Measurements from ENCODE around the gene DUSP19.

DUSP19 gene

DNA sequence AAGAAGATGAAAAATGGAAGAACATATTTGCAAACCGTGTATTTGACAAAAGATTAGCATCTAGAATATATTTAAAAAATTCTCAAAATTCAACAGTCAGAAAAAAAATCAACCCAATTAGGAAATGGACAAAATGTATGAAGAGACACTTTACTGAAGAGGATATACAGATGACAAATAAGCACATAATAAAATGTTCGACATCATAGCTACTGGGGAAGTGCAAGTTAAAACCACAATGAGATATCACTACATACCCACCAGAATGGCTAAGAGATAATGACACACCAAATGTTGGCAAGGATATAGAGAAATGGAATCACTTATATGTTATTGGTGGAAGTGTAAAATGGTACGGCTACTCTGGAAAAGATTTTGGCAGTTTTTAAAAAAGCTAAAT is 34.0 kb downstream of the DUSP19 start:
- no peaks in the 10 kb centered on the region for H3K36me3 ChIP-seq (ENCODE audit: control insufficient read depth, low read length)
- H3K4me1 ChIP-seq (ENCODE audit: control insufficient read depth, low read length): peaks cover 10% of the 10 kb centered on the region
- no peak overlapping the region for H3K27ac ChIP-seq (ENCODE audit: low read depth, low read length)
- H3K9me2 ChIP-seq (replicated peaks; ENCODE audit: control insufficient read depth, low read length): no peaks in the 10 kb centered on the region
- no peaks in the 10 kb centered on the region for H3K27me3 ChIP-seq (ENCODE audit: control insufficient read depth, low read length)
- no peak overlapping the region for H3K4me3 ChIP-seq (ENCODE audit: low read length)
- no peaks in the 10 kb centered on the region for H4K20me1 ChIP-seq (ENCODE audit: control insufficient read depth, insufficient read depth, low read depth, low read length)
- H3K4me2 ChIP-seq (ENCODE audit: low read length): no peak overlapping the region
- TF ChIP-seq, protein P1, sequence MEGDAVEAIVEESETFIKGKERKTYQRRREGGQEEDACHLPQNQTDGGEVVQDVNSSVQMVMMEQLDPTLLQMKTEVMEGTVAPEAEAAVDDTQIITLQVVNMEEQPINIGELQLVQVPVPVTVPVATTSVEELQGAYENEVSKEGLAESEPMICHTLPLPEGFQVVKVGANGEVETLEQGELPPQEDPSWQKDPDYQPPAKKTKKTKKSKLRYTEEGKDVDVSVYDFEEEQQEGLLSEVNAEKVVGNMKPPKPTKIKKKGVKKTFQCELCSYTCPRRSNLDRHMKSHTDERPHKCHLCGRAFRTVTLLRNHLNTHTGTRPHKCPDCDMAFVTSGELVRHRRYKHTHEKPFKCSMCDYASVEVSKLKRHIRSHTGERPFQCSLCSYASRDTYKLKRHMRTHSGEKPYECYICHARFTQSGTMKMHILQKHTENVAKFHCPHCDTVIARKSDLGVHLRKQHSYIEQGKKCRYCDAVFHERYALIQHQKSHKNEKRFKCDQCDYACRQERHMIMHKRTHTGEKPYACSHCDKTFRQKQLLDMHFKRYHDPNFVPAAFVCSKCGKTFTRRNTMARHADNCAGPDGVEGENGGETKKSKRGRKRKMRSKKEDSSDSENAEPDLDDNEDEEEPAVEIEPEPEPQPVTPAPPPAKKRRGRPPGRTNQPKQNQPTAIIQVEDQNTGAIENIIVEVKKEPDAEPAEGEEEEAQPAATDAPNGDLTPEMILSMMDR (IDR thresholded peaks at IDR 0.05; ENCODE audit: low read depth, low read length, poor library complexity, severe bottlenecking): no peak
- TF ChIP-seq EZH2phosphoT487 (IDR thresholded peaks at IDR 0.05; ENCODE audit: borderline replicate concordance, low read length): no peak
- H3K79me2 ChIP-seq (ENCODE audit: control insufficient read depth, low read length): no peaks in the 10 kb centered on the region
- no peaks in the 10 kb centered on the region for H3F3A ChIP-seq (ENCODE audit: control insufficient read depth, insufficient read depth)
- H3K9me3 ChIP-seq (ENCODE audit: control insufficient read depth, insufficient read depth, low read length): no peaks in the 10 kb centered on the region

DNA sequence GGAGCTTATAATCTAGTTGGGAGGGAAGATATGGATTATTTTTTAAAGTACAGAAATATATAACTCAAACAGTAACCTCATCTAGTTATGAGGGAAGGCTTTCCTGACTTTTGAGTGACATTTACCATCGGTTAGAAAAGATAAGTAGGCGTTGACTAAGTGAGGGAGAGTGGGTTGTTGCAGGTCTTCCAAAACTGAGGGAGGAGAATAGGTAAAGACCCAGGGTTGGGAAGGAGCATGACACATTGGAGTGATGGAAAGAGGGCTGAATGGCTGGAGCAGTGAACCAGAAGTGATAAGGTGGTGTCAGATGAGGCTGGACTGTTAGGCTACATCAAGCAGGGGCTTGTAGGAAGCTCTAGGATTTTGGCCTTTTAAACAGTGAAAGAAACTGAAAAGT is 35.1 kb downstream of the DUSP19 start:
- no peaks in the 10 kb centered on the region for H3K36me3 ChIP-seq (ENCODE audit: control insufficient read depth, low read length)
- H3K9me2 ChIP-seq (replicated peaks; ENCODE audit: control insufficient read depth, low read length): no peaks in the 10 kb centered on the region
- no peak overlapping the region for H3K4me2 ChIP-seq (ENCODE audit: low read length)
- no peaks in the 10 kb centered on the region for H3K9me3 ChIP-seq (ENCODE audit: control insufficient read depth, insufficient read depth, low read length)
- no peaks in the 10 kb centered on the region for H4K20me1 ChIP-seq (ENCODE audit: control insufficient read depth, insufficient read depth, low read depth, low read length)
- no peaks in the 10 kb centered on the region for H3F3A ChIP-seq (ENCODE audit: control insufficient read depth, insufficient read depth)
- H3K4me1 ChIP-seq (ENCODE audit: control insufficient read depth, low read length): peaks cover 10% of the 10 kb centered on the region
- no peak overlapping the region for H3K4me3 ChIP-seq (ENCODE audit: low read length)
- no peak overlapping the region for H3K27ac ChIP-seq (ENCODE audit: low read depth, low read length)
- H3K79me2 ChIP-seq (ENCODE audit: control insufficient read depth, low read length): no peaks in the 10 kb centered on the region
- no peak for TF ChIP-seq EZH2phosphoT487 (IDR thresholded peaks at IDR 0.05; ENCODE audit: borderline replicate concordance, low read length)
- TF ChIP-seq, protein P1 (IDR thresholded peaks at IDR 0.05; ENCODE audit: low read depth, low read length, poor library complexity, severe bottlenecking): no peak
- no peaks in the 10 kb centered on the region for H3K27me3 ChIP-seq (ENCODE audit: control insufficient read depth, low read length)

DNA sequence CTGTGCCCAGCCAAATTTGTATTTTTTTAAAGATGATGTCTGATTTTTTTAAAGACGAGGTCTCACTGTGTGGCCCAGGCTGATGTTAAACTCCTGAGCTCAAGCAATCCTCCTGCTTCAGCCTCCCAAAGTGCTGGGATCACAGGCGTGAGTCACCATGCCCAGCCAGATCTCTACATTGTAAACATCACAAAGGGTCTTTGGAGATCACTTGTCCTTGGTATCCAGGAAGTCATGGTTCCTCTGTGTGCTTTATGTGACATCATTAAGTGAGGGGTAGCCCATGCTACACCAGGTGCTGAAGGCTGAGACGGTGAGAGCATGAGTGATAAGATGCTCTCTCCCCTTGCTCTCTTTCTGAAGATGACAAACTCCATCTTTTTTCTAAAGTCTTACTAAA is 38.7 kb downstream of the DUSP19 start:
- TF ChIP-seq, protein P1 (IDR thresholded peaks at IDR 0.05; ENCODE audit: low read depth, low read length, poor library complexity, severe bottlenecking): no peak
- no peak for TF ChIP-seq EZH2phosphoT487 (IDR thresholded peaks at IDR 0.05; ENCODE audit: borderline replicate concordance, low read length)
- no peak overlapping the region for H3K4me2 ChIP-seq (ENCODE audit: low read length)
- H3K9me3 ChIP-seq (ENCODE audit: control insufficient read depth, insufficient read depth, low read length): no peaks in the 10 kb centered on the region

More for the DNA sequence above, 38.7 kb downstream of the DUSP19 start:
- peaks cover 10% of the 10 kb centered on the region for H3K4me1 ChIP-seq (ENCODE audit: control insufficient read depth, low read length)
- H3K27me3 ChIP-seq (ENCODE audit: control insufficient read depth, low read length): no peaks in the 10 kb centered on the region
- no peak overlapping the region for H3K4me3 ChIP-seq (ENCODE audit: low read length)
- no peaks in the 10 kb centered on the region for H4K20me1 ChIP-seq (ENCODE audit: control insufficient read depth, insufficient read depth, low read depth, low read length)
- H3K36me3 ChIP-seq (ENCODE audit: control insufficient read depth, low read length): no peaks in the 10 kb centered on the region
- no peaks in the 10 kb centered on the region for H3F3A ChIP-seq (ENCODE audit: control insufficient read depth, insufficient read depth)
- H3K27ac ChIP-seq (ENCODE audit: low read depth, low read length): no peak overlapping the region
- H3K9me2 ChIP-seq (replicated peaks; ENCODE audit: control insufficient read depth, low read length): no peaks in the 10 kb centered on the region
- no peaks in the 10 kb centered on the region for H3K79me2 ChIP-seq (ENCODE audit: control insufficient read depth, low read length)

Data from DOHH2 (cell line).